PC-9 (cell line): Measurements from ENCODE around the gene RAMACL. TPM values are rescaled to one million over a fixed set of nuclear protein-coding genes. Genes with fewer than 3 reads are reported as not detected.

Source experiments
- BruUV-seq: library from RNA; stranded (reverse); fragments of 400-500 nt; replicated peaks from 2 replicates; lab custom pipeline; 2021; lab: Mats Ljungman, UMichigan
- CTCF ChIA-PET: fragments of 300-600 bp; sonication (Branson Sonifier 250); formaldehyde crosslinking; loops from one replicate; lab custom pipeline; 2022; ENCODE audit warnings: antibody characterized with exemption; lab: Charles Lee
- POLR2A ChIA-PET: fragments of 300-600 bp; sonication (Branson Sonifier 250); formaldehyde crosslinking; loops from one replicate; lab custom pipeline; 2022; ENCODE audit warnings: antibody characterized with exemption; ENCODE audit not compliant: unreplicated experiment; lab: Charles Lee
- DNase-seq, 2 experiments: peaks; one replicate each; pipeline versions ENCODE4 v3.0.0 to v3.0.0-alpha.2; 2015 to 2022; ENCODE audit warnings: mixed read lengths in 1 of 2
- H2AFZ ChIP-seq: fragments of 200-600 bp; sonication (generic); 2 replicates; pipeline ENCODE4 v1.8.1; 2017; ENCODE audit warnings: antibody characterized with exemption
- H3F3A ChIP-seq: fragments of 200-600 bp; sonication (generic); 2 replicates; pipeline ENCODE4 v1.8.1; 2017; ENCODE audit warnings: antibody characterized with exemption, mild to moderate bottlenecking, low read depth; ENCODE audit not compliant: insufficient read depth
- H3K27ac ChIP-seq: fragments of 200-600 bp; sonication (generic); 2 replicates; pipeline ENCODE4 v1.6.1; 2016; ENCODE audit warnings: mixed run types
- H3K27me3 ChIP-seq: fragments of 200-600 bp; sonication (generic); 2 replicates; pipeline ENCODE4 v1.6.1; 2016; ENCODE audit warnings: low read depth, mixed run types; ENCODE audit not compliant: insufficient read depth
- H3K36me3 ChIP-seq: fragments of 200-600 bp; sonication (generic); 2 replicates; pipeline ENCODE4 v1.6.1; 2016; ENCODE audit warnings: low read depth, mixed run types
- H3K4me1 ChIP-seq: fragments of 200-600 bp; sonication (generic); replicated peaks from 2 replicates; pipeline ENCODE4 v1.6.1; 2016; ENCODE audit warnings: mixed run types; ENCODE audit not compliant: insufficient read depth
- H3K4me2 ChIP-seq: fragments of 200-600 bp; sonication (generic); 2 replicates; pipeline ENCODE4 v1.6.1; 2017; ENCODE audit warnings: mixed run types
- H3K4me3 ChIP-seq: fragments of 200-600 bp; sonication (generic); 2 replicates; pipeline ENCODE4 v1.6.1; 2016; ENCODE audit warnings: mixed run types
- H3K79me2 ChIP-seq: fragments of 200-600 bp; sonication (generic); 2 replicates; pipeline ENCODE4 v1.6.1; 2017; ENCODE audit warnings: low read depth, mixed run types
- H3K9me2 ChIP-seq: fragments of 200-600 bp; sonication (generic); 2 replicates; pipeline ENCODE4 v1.8.1; 2017; ENCODE audit warnings: mild to moderate bottlenecking; ENCODE audit not compliant: insufficient read depth
- H3K9me3 ChIP-seq: fragments of 200-600 bp; sonication (generic); 2 replicates; pipeline ENCODE4 v1.8.1; 2016; ENCODE audit warnings: low read depth; ENCODE audit not compliant: insufficient read depth
- H4K20me1 ChIP-seq: fragments of 200-600 bp; sonication (generic); 2 replicates; pipeline ENCODE4 v1.8.1; 2017; ENCODE audit not compliant: insufficient read depth
- CTCF ChIP-seq: fragments of 200-600 bp; sonication (generic); conservative IDR thresholded peaks from 2 replicates; pipeline ENCODE4 v1.6.1; 2017; ENCODE audit warnings: mixed run types, antibody characterized with exemption, mild to moderate bottlenecking, moderate library complexity
- EZH2 ChIP-seq: fragments of 200-600 bp; sonication (generic); IDR thresholded peaks from 2 replicates; pipeline ENCODE4 v1.8.0; 2017; ENCODE audit warnings: antibody characterized with exemption, low read depth
- intact Hi-C: fragments of 100-400 bp; cut with micrococcal nuclease; formaldehyde crosslinking; loops from one replicate; pipeline ENCODE4 v1.10.0; 2022; ENCODE audit not compliant: unreplicated experiment
- total RNA-seq: library from RNA; stranded (reverse); gene quantifications from 2 replicates; pipeline ENCODE4 v1.2.3, GENCODE V29; 2021

Gene RAMACL
- total RNA-seq, 1 experiment from 2014 or later, result 0.52 TPM

- ChIA-PET POLR2A (no interaction called here), CTCF (interaction anchor here (1.1 kb wide), 1 partner anchor 155 kb away, joined by 3 read pairs; no protein-coding TSS in a partner anchor)
- H3K36me3 ChIP-seq, result no peaks in the 10 kb centered on the region
- no peaks in the 10 kb centered on the region for H3K9me2 ChIP-seq
- H3K4me2 ChIP-seq, result peak overlapping the region; percentile 66
- H3K4me1 ChIP-seq, result peaks cover 55% of the 10 kb centered on the region
- no peak overlapping the region; the same call in 1 of the 2 replicates for H3K4me3 ChIP-seq
- peak; percentile 60 to 92 for DNase-seq
- no peak overlapping the region for H2AFZ ChIP-seq
- H4K20me1 ChIP-seq, result no peaks in the 10 kb centered on the region
- intact Hi-C loops, result loop anchor here (2.0 to 10.0 kb wide), 2 partner anchors 89 to 375 kb away; partner anchors contain the start of gene CEP43
- peaks cover 23% of the 10 kb centered on the region for H3F3A ChIP-seq
- no peak for TF ChIP-seq CTCF
- no peak for TF ChIP-seq EZH2
- no peaks in the 10 kb centered on the region for H3K9me3 ChIP-seq
- H3K27me3 ChIP-seq, result no peaks in the 10 kb centered on the region
- peaks cover 36% of the 10 kb centered on the region for H3K79me2 ChIP-seq
- no TSS peak for BruUV-seq
- peak overlapping the region; percentile 87 for H3K27ac ChIP-seq
Measured at GRCh38 chr6:166619912-166620311, 33.4 kb upstream of the RAMACL start.

GRCh38 chr6:166618866-166619761, 32.6 kb upstream of the RAMACL start:
- DNase-seq, result peak; percentile 9 to 49
- intact Hi-C loops, result no loop called here
- peaks cover 23% of the 10 kb centered on the region for H3F3A ChIP-seq
- H3K4me3 ChIP-seq, result no peak overlapping the region
- no peaks in the 10 kb centered on the region for H3K9me3 ChIP-seq
- TF ChIP-seq EZH2 (no peak), CTCF (no peak)
- no peaks in the 10 kb centered on the region for H3K9me2 ChIP-seq
- POLR2A ChIA-PET, result no interaction called here
- no peaks in the 10 kb centered on the region for H3K36me3 ChIP-seq
- no peak overlapping the region for H2AFZ ChIP-seq
- CTCF ChIA-PET, result interaction anchor here (1.1 kb wide), 1 partner anchor 156 kb away, joined by 3 read pairs; no protein-coding TSS in a partner anchor
- no peaks in the 10 kb centered on the region for H3K27me3 ChIP-seq
- BruUV-seq, result no TSS peak
- H3K4me1 ChIP-seq, result peaks cover 51% of the 10 kb centered on the region
- peaks cover 36% of the 10 kb centered on the region for H3K79me2 ChIP-seq
- H4K20me1 ChIP-seq, result no peaks in the 10 kb centered on the region
- H3K27ac ChIP-seq, result peak overlapping the region; percentile 87
- peak overlapping the region; percentile 66 for H3K4me2 ChIP-seq

GRCh38 chr6:166618251-166618650, 31.8 kb upstream of the RAMACL start:
- Histone ChIP-seq H3K4me1 (peaks cover 45% of the 10 kb centered on the region), H3F3A (peaks cover 20% of the 10 kb centered on the region), H3K9me2 (no peaks in the 10 kb centered on the region), H3K27ac (no peak overlapping the region), H3K4me2 (no peak overlapping the region), H3K36me3 (no peaks in the 10 kb centered on the region), H2AFZ (no peak overlapping the region), H3K4me3 (no peak overlapping the region), H4K20me1 (no peaks in the 10 kb centered on the region), H3K9me3 (no peaks in the 10 kb centered on the region), H3K27me3 (no peaks in the 10 kb centered on the region), H3K79me2 (peaks cover 33% of the 10 kb centered on the region)
- ChIA-PET POLR2A (no interaction called here), CTCF (no interaction called here)
- no TSS peak for BruUV-seq
- DNase-seq, result no peak
- intact Hi-C loops, result no loop called here
- TF ChIP-seq EZH2, result no peak
